NCI-H446 treated with DMSO at 0.1 percent for 48 hours (cell line): ENCODE measurements around the gene SEMA6D.

Source experiments
- DNase-seq: peaks from one replicate; lab custom pipeline; 2025; lab: John Stamatoyannopoulos, UW

SEMA6D gene

DNA sequence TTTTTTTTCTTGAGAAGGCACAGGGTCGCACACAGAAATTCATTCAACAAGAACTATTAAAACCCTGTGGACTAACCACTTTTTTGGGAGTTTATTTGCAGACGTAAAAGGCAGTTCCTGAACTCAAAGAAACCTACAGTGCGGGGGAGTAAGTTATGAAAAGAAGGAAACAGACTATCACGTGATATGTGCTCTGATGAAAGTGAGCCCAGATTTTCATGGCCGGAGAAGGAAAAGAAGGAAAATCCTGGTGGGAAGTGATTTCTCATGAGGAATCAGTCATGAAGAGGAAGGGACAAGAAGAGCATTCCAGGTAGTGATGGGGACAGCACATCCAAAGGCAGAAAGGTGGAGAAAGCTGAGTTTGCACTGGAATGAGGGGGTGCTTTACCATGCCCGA lies 26.1 kb downstream of the SEMA6D start:
- no peak for DNase-seq

DNA sequence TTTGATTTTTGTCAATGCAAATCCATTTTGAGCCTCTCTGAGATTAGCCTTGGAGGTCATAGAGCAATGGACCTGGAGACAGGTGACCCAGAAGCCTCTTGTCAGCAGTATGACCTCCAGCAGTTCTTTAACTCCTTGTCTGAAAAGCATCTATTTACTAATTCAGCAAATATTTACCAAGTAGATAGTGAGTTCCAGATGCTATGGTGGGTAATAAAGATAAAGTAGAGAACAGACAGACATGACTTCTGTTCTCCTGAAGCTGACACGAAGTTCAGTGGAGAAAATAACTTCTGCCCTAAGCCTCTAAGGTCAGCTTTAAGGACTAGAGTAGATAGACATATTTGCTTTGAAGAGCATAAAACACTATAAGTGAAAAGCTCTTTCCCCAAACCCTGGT lies 26.6 kb downstream of the SEMA6D start:
- DNase-seq, result no peak

DNA sequence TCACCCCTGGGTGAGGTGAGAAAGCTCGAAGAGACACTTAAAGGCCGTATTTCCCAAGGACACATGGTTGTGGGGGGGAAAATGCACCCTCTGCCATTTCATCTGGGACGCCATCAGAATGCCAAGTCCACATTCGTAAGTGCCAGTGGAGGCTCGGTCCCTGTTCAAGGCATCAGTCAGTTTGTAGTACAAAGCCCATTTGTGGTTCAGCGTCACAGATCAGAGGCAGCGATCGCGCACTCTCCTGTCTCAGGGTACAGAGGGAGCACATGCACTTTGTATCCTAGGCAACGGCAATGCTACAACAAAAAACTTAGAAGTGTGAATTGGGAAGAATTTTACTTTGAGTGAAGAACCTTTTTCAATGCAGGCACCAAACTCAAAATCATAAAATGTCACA lies 27.2 kb downstream of the SEMA6D start:
- DNase-seq, result no peak

DNA sequence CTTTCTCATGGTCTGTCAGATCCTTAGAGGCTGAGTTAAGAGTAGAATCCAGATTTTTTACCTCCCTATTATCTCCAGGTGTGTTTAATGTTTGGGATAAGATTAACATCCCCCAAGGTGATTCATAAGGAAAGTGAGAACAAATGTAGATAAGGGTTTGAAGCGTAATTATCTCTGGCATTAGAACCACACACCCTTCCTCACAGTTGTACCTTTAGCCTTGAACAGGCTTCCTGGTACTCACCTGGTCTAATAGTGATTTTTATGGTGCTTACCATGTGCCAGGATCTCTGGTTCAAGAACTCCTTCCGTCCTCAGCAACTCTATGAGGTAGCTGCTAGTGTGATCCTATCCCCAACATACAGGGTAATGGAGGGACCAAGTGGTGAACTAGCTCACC lies 27.7 kb downstream of the SEMA6D start:
- DNase-seq, result no peak

DNA sequence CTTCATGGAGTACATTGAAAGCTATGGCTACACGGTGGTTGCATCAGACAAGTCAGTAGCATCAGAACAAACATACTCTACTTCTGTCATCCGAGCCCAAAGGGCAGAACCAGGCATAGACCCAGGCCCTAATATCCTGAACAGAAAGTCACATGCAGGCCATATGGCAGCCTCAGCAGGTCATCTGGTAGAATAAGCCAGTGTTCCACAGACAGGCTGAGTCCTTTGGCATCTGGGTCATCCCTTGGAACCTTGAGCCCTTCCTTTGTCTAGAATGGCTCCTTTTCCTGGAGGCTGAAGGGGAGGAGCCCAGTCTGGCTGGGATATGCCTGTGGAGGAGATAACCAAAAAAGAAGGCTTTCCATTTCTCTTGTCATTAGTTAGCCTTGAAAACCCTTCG lies 29.2 kb downstream of the SEMA6D start:
- DNase-seq, result peak; percentile 23

DNA sequence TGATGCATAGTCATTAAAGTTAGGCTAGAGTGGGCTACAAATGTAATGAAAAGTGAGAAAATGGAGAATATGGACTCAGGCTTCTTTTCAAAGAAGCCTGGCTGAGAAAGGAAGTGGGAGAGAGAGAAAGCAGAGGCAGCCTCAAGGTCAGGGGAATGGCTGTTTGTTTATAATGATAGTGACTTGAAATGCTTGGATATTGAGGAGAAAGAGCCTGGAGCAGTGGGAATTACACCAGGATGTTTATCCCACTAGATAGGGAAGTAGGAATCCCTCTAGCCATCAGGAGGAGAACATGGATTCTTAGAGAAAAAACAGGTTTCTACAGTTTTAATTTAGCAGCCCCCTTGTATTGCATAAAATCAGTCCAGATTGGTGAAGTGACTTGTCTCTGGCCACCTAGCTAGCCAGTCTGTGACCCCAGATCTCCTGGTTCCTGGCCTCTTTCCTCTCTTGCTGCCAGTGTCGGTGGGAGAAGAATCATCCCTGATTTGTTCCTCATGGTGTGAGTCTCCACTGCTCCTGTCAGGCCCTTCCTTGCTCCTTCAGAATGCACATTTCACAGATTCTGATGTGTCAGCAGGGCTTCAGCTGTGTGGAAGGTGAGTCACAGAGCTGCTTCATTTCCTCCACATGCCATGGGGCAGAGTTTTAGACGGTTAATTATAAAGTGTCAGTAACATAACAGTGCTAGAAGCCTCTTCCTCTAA lies 32.9 kb downstream of the SEMA6D start:
- no peak for DNase-seq

DNA sequence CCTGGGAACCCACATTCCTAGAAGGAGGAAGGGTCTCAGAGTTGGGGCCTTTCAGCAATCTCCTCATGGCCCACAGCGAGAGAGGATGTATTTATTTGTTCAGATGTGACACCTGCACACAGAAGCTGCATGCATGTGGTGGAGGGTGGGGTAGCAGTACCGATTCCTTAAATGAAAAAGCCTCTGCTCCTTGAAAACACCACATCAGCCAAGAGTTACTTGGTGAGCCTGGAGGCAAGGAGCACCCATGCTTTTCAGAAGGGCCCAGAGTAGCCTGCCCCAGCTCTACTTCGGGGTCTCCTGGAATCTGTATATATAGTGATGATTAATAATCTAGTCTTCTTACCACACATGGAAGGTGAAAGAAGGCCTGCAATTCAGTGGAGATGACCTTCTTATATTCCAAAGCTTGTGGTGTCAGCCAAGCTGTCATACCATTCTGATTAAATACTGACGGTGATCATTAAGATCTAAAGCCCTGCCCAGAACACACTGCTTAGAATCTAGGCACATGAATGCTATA lies 33.5 kb downstream of the SEMA6D start:
- no peak for DNase-seq

DNA sequence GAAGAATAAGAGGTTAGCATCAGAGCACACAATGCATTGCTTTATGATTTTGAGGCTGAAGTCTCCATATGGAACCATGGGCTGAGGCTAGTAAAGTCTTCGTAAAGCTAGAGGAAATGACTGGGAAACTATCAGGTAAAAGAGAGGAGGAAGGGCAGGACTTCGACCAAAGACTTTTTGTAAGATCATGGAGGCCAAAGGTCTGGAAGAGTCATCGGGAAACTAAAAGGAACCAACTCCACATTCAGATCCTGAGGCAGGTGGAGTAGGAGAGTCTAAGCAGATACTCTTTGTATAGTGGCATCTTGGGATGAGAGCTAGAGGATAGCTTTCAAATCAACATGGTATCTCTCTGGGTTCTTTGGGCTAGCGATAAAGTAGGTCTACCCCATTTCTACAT lies 36.3 kb downstream of the SEMA6D start:
- no peak for DNase-seq

DNA sequence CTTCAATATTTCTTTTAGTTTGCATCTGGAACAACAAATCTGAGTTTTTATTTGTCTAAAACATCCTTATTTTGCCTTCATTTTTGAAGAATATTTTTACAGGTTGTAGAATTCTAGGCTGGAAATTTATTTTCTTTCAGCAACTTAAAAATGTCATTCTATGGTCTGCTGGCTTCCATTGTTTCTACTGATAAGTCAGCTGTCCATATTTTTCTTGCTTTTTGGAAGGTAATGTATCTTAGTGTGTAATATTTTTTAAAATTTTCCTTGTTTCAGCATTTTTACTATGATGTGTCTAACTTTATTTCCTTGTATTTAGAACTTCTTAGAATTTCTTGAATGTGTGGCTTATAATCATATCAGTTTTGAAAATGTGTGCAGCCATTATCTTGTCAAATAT lies 37.0 kb downstream of the SEMA6D start:
- no peak for DNase-seq

DNA sequence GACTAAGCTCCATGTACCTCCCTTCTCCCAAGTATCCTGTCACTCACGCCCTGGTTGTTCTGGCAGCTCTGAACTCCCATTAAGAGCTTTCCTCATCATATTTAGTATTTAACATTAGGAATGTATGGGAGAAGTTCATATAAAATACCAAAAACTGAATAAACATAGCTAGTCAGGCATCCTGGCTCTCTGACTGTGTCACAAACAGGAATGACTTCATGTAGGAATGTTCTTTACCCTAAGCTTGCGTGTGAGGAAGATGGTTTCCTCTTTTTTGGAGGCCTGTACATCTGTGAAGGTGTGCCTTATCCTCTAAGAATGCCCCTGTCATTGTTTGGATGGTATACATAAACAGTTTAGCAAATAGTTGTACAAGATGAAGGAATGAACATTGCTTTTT lies 38.6 kb downstream of the SEMA6D start:
- no peak for DNase-seq

DNA sequence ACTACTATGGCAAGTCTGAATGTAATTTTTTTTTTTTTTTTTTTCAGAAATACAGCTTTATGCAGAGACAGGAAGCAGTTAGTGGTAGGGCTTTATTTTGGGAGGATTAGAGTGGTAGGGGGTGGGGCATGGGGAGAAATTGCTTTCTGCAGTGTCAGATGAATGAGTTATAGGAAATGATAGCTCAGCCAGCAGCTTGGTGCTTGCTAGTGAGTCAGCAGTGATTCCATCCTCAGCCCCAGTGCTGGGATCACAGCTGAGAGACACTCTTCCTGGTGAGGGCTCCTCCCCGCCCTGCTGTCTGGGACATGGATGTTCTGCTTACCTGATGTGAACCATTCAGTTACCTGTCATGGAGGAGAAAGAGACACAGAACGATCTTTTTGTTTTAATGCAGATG lies 39.6 kb downstream of the SEMA6D start:
- DNase-seq, result no peak

DNA sequence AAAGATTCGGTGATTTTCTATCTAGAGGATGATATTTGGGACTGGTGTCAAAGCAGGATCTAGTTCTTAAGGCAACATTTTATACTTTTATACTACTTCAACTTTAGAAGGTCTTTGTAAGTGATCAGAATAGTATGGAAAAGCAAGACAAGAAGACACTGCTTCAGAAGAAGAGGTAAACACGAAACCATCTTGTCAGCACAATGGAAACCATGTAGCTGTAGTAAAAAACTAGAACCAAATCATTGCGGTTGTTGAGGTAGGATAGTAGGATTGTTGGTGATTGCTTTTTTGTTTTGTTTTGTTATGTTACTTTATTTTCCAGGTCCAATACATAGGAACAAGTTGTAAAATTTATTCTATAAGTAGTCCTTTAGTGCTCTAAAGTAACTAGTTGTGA lies 40.0 kb downstream of the SEMA6D start:
- no peak for DNase-seq

DNA sequence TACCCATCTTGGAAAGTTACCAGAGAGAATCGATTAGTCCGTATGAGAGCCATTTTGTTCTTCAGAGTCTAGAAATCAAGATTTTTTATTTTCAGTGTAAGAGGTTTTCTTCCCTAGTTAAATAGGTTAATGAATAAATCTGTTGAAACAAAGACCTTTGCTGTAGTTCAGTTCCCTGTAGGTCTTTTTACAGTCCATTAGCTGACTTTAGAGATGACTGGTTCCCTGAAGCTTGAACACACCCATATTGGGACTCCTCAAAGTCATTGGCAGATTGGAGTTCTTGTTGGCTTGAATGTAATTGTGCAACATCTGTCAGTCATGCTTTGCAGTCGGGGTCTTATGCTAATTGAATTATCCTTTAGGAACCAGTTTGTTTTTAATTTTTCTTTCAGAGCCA lies 45.3 kb downstream of the SEMA6D start:
- DNase-seq, result peak; percentile 56

DNA sequence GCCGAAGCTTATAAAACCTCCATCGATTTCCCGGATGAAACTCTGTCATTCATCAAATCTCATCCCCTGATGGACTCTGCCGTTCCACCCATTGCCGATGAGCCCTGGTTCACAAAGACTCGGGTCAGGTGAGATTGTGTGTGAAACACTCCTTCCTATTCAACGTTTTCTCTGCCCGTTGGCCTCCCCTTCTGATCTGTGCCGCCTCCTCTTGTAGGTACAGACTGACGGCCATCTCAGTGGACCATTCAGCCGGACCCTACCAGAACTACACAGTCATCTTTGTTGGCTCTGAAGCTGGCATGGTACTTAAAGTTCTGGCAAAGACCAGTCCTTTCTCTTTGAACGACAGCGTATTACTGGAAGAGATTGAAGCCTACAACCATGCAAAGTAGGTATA lies 47.4 kb downstream of the SEMA6D start:
- DNase-seq, result no peak

DNA sequence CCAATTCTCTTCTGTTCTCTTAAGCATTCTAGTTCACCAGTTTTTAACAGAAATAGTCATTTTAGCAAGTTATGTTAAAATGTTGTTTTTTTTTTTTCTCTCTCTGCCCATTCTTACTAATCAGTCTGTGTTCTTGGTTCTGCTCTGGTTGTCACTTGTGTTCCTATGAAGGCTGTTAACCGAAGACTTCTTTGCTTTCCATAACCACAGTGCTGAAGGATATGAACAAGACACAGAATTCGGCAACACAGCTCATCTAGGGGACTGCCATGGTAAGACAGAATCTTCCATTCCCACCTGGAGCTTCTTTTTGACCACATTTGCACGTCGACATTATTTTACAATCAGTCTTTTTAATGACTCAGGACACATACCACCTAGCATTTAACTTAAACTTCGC lies 49.1 kb downstream of the SEMA6D start:
- no peak for DNase-seq

DNA sequence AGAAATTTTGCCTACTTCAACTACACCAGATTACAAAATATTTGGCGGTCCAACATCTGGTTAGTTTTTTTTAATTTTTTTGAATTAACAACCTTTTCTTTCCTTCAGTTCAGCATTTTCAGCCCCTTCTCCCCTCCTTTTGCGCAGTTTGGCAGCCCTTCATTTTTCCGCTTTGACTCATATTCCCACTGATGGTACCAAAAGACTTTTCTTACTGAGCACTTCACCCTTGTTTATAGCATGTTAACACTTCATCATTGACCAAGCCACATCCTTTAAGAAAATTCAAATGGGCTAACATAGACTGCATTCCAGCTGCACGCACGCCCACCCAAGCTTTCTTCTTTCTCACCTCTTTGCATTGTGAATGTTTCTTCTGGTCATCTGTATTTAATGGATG lies 49.7 kb downstream of the SEMA6D start:
- DNase-seq, result no peak

DNA sequence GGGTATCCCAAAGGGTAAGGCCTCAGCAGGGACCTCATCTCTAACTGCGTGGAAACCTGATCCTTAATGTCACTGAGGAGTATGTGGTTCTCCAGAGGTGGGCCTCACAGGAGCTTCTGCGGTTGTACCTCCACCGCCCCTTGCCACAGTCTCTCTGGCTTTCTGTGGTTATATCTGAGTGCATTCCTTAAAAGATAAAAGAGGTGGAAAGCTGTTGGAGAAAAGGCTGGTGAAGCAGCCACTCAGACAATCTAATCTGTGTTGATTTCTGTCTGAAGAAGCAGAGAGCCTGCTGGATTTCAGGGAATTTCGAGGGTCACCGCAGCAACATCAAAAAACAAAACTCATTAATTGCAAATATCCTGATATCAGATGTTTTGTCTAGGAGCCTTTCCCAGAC lies 51.4 kb downstream of the SEMA6D start:
- DNase-seq, result no peak

DNA sequence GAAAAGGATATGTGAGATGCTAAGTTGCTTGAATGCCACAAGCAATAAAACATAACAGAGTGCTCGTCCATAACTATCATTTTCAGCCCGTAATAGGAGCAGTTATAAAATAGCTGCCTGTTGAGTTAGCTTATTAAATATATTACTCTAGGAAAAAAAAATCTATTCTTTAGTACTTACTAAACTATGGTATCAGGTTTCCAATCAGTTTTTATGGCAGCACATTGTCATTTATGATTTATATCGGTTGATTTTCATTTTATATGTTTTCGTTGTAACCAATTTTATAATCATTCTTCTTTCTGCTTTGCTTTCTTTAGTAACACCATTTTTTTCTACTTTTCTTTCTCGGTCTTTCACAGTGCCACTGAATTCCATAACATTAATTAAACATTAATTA lies 51.9 kb downstream of the SEMA6D start:
- DNase-seq, result no peak

DNA sequence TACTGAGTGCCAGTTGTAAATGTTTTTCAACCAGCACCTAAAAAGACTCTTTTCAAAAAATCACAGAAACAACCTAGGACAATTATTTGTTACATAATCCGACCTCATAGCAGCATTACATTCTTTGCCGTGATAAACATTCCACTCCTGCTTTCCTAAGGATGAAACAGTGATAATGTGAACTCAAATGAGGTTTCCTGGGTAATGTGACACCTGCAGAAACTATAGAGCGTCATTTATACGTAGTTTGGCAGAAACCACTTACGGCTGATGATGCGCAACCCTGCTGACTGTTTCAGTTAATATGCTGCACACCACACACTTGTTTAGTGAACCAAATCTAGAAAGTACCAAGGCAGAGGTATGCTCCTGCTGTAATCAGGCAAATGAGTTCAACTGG lies 55.8 kb downstream of the SEMA6D start:
- no peak for DNase-seq

DNA sequence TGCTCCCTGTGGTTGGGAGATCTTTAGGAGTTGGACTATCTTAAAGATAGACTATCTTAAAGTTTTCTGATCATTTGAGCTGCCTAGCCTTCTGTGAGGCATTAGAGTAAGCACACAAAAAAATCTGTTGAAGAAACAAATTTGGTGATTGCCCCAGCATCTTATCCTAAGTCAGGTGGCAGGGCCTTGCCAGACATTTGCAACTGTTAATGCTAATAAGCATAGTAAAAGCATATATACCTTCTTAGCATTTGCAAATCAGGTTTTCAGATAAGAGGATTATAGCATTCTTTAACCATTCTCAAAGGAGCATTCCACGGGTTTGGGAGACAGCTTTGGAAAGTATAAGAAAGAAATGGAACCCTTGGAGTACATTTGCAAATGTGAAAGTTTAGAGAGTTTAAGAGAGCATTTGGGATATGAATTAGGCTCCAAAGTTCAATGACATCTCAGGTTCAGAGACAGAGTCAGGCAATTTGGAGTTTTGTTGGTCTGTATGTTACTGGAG lies 61.0 kb downstream of the SEMA6D start:
- DNase-seq, result no peak

DNA sequence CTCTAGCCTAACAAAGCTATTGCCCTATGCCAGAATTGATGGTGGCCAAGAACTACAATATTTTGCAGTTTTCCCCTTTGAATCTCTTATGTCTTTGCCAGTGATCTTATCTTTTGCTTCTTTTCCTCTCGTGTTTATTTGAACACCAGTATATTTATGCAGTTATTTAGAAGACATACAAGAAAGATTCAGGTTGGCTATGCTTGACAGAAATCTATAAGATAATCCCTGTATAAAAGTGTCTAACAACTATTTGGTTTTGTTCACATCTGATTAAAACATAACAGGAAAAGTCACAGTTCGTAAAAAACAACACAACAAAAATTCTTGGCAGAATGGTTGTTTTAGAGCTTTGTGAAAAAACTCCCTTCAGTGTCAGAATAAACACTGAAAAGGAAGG lies 63.7 kb downstream of the SEMA6D start:
- no peak for DNase-seq

DNA sequence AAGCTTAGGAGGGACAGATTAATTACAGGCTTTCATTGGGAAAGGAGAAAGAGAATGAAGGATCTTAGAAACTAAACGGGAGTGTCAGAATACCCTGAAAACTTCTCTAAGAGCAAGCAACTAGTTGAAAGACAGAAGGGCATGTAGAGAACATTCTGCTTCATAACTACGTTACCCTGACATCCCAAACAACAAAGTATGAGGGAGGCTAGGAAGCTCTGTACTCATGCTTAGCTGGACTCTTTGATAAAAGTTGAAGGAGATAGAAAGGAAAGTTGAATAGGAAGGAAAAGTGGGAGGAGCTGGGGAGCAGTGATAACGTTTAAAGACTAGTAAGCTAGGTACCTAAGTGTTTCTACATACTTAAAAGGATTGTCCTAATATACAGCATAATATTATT lies 64.2 kb downstream of the SEMA6D start:
- no peak for DNase-seq

DNA sequence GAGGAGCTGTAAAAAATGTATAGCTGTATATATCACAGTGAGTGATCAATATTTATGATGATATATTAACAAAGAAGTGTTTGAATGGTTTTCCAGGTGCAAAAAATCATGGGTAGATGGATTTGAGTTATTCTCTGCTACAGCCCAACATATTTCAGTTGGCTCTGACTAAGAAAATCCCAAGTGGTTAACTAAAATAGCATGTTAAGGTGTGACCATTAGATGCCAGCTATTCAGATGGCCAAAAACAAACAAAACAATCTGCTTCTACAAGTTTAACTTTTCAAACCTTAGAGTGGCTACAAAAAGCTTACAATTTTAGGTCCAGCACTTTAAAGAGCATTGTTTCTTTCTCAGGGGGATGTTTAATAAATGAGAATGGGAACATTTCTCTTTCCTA lies 67.5 kb downstream of the SEMA6D start:
- DNase-seq, result no peak

DNA sequence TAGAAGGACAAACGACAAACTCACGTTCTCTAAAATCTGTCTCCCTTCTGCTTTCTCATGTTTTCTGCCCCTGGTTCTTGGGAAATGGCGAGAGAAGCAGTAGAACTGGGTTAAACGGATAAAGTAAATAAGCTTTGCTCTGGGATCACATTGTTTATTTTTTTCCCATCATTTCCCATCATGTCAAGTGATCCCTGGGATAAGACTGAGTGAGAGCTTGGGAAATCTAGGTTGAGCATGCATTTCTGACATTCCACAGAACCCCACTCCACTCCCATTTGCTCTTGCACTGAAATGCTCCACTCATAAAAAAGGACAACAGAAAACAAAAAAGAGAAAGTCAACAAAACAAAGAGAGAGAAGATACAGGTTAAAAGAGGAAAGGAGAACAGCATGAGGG lies 69.1 kb downstream of the SEMA6D start:
- no peak for DNase-seq
